Neural progenitor cell (in vitro differentiated cells): ENCODE results near the gene IQCN. TPM values are rescaled to one million over a fixed set of nuclear protein-coding genes. Genes with fewer than 3 reads are reported as not detected.

Experiments used
- DNase-seq: peaks from one replicate; pipeline ENCODE4 v3.0.0-alpha.2; 2016; ENCODE audit warnings: low spot score
- H2AFZ ChIP-seq: fragments of 200-600 bp; sonication (generic); replicated peaks from 2 replicates; pipeline ENCODE4 v1.6.1; 2016; ENCODE audit warnings: antibody characterized with exemption
- H3F3A ChIP-seq: fragments of 200-600 bp; sonication (generic); 2 replicates; pipeline ENCODE4 v1.6.1; 2016; ENCODE audit warnings: antibody characterized with exemption, low read depth
- H3K27ac ChIP-seq: fragments of 200-600 bp; sonication (generic); 2 replicates; pipeline ENCODE4 v1.5.1; 2016; ENCODE audit warnings: mild to moderate bottlenecking
- H3K27me3 ChIP-seq: fragments of 200-600 bp; sonication (generic); 2 replicates; pipeline ENCODE4 v1.6.1; 2016; ENCODE audit warnings: mild to moderate bottlenecking, moderate library complexity
- H3K36me3 ChIP-seq: fragments of 200-600 bp; sonication (generic); 2 replicates; pipeline ENCODE4 v1.5.1; 2016
- H3K4me1 ChIP-seq: fragments of 200-600 bp; sonication (generic); 2 replicates; pipeline ENCODE4 v1.6.1; 2016; ENCODE audit warnings: mixed run types
- H3K4me2 ChIP-seq: fragments of 200-600 bp; sonication (generic); 2 replicates; pipeline ENCODE4 v1.6.1; 2016
- H3K4me3 ChIP-seq: fragments of 200-600 bp; sonication (generic); 2 replicates; pipeline ENCODE4 v1.5.1; 2016
- H3K79me2 ChIP-seq: fragments of 200-600 bp; sonication (generic); 2 replicates; pipeline ENCODE4 v1.6.1; 2016; ENCODE audit warnings: low read depth
- H3K9ac ChIP-seq: fragments of 200-600 bp; sonication (generic); 2 replicates; pipeline ENCODE4 v1.6.1; 2016
- H3K9me3 ChIP-seq: fragments of 200-600 bp; sonication (generic); 2 replicates; pipeline ENCODE4 v1.5.1; 2016; ENCODE audit warnings: low read depth
- H4K20me1 ChIP-seq: fragments of 200-600 bp; sonication (generic); 2 replicates; pipeline ENCODE4 v1.6.1; 2016; ENCODE audit warnings: low read depth
- H3K27ac Mint-ChIP-seq: 3 replicates; pipeline ENCODE4 v1.8.0; 2021; ENCODE audit warnings: mixed read lengths
- H3K27me3 Mint-ChIP-seq: 2 replicates; pipeline ENCODE4 v1.8.0; 2022; ENCODE audit warnings: low read depth, mild to moderate bottlenecking, inconsistent platforms, moderate library complexity, mixed read lengths; ENCODE audit not compliant: insufficient read depth
- H3K36me3 Mint-ChIP-seq: 3 replicates; pipeline ENCODE4 v1.8.0; 2021; ENCODE audit warnings: mixed read lengths
- H3K4me1 Mint-ChIP-seq: 3 replicates; pipeline ENCODE4 v1.8.0; 2021; ENCODE audit warnings: mixed read lengths
- H3K4me3 Mint-ChIP-seq: 3 replicates; pipeline ENCODE4 v1.8.0; 2021; ENCODE audit warnings: mild to moderate bottlenecking, moderate library complexity, mixed read lengths
- H3K9me3 Mint-ChIP-seq: 3 replicates; pipeline ENCODE4 v1.8.0; 2020; ENCODE audit warnings: mixed read lengths
- CTCF ChIP-seq: fragments of 200-600 bp; sonication (generic); IDR thresholded peaks from 2 replicates; pipeline ENCODE4 v1.5.1; 2017; ENCODE audit warnings: antibody characterized with exemption, mild to moderate bottlenecking
- EZH2 ChIP-seq: fragments of 200-600 bp; sonication (generic); IDR thresholded peaks from 2 replicates; pipeline ENCODE4 v1.6.1; 2017; ENCODE audit warnings: antibody characterized with exemption, mild to moderate bottlenecking, moderate library complexity
- EZH2phosphoT487 ChIP-seq: fragments of 200-600 bp; sonication (generic); IDR thresholded peaks from 2 replicates; pipeline ENCODE4 v1.6.1; 2017; ENCODE audit warnings: antibody characterized with exemption
- total RNA-seq: library from RNA; depleted of rRNA; stranded (reverse); fragments of >200 nt; gene quantifications from 2 replicates; pipeline ENCODE4 v1.2.3, GENCODE V29; 2015; ENCODE audit warnings: low replicate concordance

Gene IQCN
- total RNA-seq, 1 donor from 2014 or later: 0.11 TPM

DNA sequence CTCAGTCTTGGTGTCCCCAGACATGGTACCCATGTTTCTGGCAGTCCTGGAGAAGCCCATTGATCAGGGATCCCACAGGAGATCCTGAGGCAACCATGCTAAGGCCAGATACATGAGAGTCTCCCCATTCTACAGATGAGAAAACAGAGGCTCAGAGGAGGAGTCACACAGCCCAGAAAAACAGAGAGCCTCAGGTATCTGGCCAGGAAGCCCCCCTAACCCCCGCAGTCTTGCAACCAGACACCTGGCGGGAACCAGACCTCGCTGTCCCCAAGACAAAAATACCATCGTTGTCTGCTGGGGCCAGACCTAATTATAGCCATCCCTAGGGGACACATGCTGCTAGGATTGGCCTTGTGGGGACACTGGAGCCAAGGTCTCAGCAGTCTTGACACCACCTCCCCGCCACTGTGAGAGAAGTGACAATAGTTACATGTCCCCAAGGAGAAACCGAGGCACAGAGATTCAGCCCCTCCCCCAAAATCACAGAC lies 46.4 kb downstream of the IQCN start:
- H3K4me2 ChIP-seq: no peak overlapping the region
- no peak overlapping the region for H3K27ac Mint-ChIP-seq
- H3K27ac ChIP-seq: no peak overlapping the region
- TF ChIP-seq EZH2: no peak
- TF ChIP-seq CTCF: no peak
- no peak for TF ChIP-seq EZH2phosphoT487
- H3K4me3 Mint-ChIP-seq: no peak overlapping the region
- H3K27me3 ChIP-seq: peaks cover 55% of the 10 kb centered on the region
- no peaks in the 10 kb centered on the region for H3K9me3 ChIP-seq
- no peak for DNase-seq
- H3K79me2 ChIP-seq: no peaks in the 10 kb centered on the region
- no peak overlapping the region for H2AFZ ChIP-seq
- peaks cover 4% of the 10 kb centered on the region for H3K4me1 ChIP-seq
- peaks cover 57% of the 10 kb centered on the region for H3K27me3 Mint-ChIP-seq
- peaks cover 4% of the 10 kb centered on the region for H3K9me3 Mint-ChIP-seq
- no peaks in the 10 kb centered on the region for H3K36me3 ChIP-seq
- H3K36me3 Mint-ChIP-seq: no peaks in the 10 kb centered on the region
- H3K4me3 ChIP-seq: no peak overlapping the region
- H4K20me1 ChIP-seq: peaks cover 24% of the 10 kb centered on the region
- peaks cover 38% of the 10 kb centered on the region for H3F3A ChIP-seq
- peaks cover 23% of the 10 kb centered on the region for H3K4me1 Mint-ChIP-seq
- H3K9ac ChIP-seq: no peak overlapping the region

- DNase-seq: no peak
- H4K20me1 ChIP-seq: peaks cover 18% of the 10 kb centered on the region
- no peak overlapping the region for H3K4me3 ChIP-seq
- H3K79me2 ChIP-seq: no peaks in the 10 kb centered on the region
- peaks cover 56% of the 10 kb centered on the region for H3K27me3 Mint-ChIP-seq
- peaks cover 51% of the 10 kb centered on the region for H3K27me3 ChIP-seq
- peak overlapping the region; percentile 65 for H3K4me3 Mint-ChIP-seq
- no peaks in the 10 kb centered on the region for H3K36me3 Mint-ChIP-seq
- H2AFZ ChIP-seq: no peak overlapping the region
- H3K9ac ChIP-seq: no peak overlapping the region
- peak overlapping the region; percentile 57 for H3K27ac Mint-ChIP-seq
- no peak overlapping the region for H3K4me2 ChIP-seq
- H3K9me3 ChIP-seq: no peaks in the 10 kb centered on the region
- H3K4me1 ChIP-seq: peaks cover 4% of the 10 kb centered on the region
- peaks cover 18% of the 10 kb centered on the region for H3K4me1 Mint-ChIP-seq
- H3F3A ChIP-seq: peaks cover 32% of the 10 kb centered on the region
- H3K27ac ChIP-seq: no peak overlapping the region
- H3K36me3 ChIP-seq: no peaks in the 10 kb centered on the region
- H3K9me3 Mint-ChIP-seq: no peaks in the 10 kb centered on the region
- TF ChIP-seq CTCF: no peak
- TF ChIP-seq EZH2: no peak
- TF ChIP-seq EZH2phosphoT487: no peak
Observed at GRCh38 chr19:18226956-18227780, 47.1 kb downstream of the IQCN start.

DNA sequence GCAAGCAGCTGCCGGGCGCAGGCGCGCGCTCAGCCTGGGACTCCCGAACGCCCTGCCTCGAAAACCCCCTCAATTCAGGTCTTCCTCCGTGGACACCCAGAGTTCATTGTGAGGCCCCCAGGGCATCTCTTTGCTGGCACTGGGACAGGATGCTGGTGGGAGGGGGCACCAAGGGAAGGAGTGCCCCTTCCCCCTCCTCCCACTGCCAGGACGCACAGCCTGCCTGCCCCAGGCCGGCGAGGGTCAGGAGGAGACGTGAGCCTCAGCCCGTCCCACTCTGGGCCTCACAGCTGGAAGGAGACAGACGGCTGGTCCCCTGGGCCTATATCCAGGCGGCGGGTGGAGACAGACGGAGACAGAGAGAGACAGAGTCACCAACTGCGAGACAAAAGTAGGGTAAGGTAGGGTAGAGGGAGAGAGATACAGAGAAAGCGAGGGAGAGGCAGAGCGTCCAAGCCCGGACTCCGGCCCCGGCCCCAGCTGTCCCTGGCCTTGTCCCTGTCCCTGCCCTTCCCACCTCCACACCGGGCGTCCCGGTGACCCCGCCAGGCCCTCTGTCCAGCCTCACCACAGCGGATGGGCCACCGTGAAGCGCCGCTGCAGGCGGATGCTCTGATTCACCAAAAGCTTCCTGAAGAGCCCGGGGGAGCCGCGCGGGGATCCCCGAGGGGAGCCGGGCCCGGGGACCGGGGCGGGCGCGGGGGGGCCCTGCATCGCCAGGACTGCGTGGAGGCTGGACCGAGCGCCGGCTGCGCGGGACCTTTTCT lies 48.4 kb downstream of the IQCN start, which contains the start of gene PDE4C:
Gene PDE4C, minus strand, starts transcription at position 737 of the 767 bp plus-strand sequence. Its CDS starts 23 bp downstream, at position 714.
- no peak within 1 kb of the TSS for H3K4me3 ChIP-seq
- peak within 1 kb of the TSS; percentile 57 for H3K27ac Mint-ChIP-seq
- H3K4me3 Mint-ChIP-seq: peak within 1 kb of the TSS; percentile 93
- H3K9me3 ChIP-seq: no peaks in the 10 kb centered on the region
- peaks cover 4% of the 10 kb centered on the region for H3K4me1 ChIP-seq
- peaks cover 59% of the 10 kb centered on the region for H3K27me3 Mint-ChIP-seq
- H3K4me1 Mint-ChIP-seq: peaks cover 17% of the 10 kb centered on the region
- no peaks in the 10 kb centered on the region for H3K36me3 Mint-ChIP-seq
- H2AFZ ChIP-seq: no peak within 1 kb of the TSS
- H3K4me2 ChIP-seq: peak within 1 kb of the TSS; percentile 75
- TF ChIP-seq EZH2 (no peak), EZH2phosphoT487 (no peak), CTCF (no peak)
- no peaks in the 10 kb centered on the region for H3K36me3 ChIP-seq
- no peak within 1 kb of the TSS for H3K9ac ChIP-seq
- no peak within 1 kb of the TSS for H3K27ac ChIP-seq
- DNase-seq: peak; percentile 35
- H4K20me1 ChIP-seq: peaks cover 18% of the 10 kb centered on the region
- H3F3A ChIP-seq: peaks cover 32% of the 10 kb centered on the region
- H3K79me2 ChIP-seq: no peaks in the 10 kb centered on the region
- H3K9me3 Mint-ChIP-seq: no peaks in the 10 kb centered on the region
- peaks cover 52% of the 10 kb centered on the region for H3K27me3 ChIP-seq
